Fibroblast of the aortic adventitia (primary cell): Measurements from ENCODE around the gene SEPHS1. TPM values are rescaled to one million over a fixed set of nuclear protein-coding genes. Genes with fewer than 3 reads are reported as not detected.

ENCODE experiments used
- DNase-seq: peaks from one replicate; pipeline ENCODE4 v3.0.0-alpha.2; 2010; ENCODE audit warnings: low read depth
- H3K4me3 ChIP-seq: 2 replicates; pipeline ENCODE4 v1.5.1; 2011; ENCODE audit warnings: low read depth, mild to moderate bottlenecking, control low read depth, low read length, moderate library complexity
- total RNA-seq: library from RNA; depleted of rRNA; stranded (reverse); fragments of >200 nt; gene quantifications from 2 replicates; pipeline ENCODE4 v1.2.3, GENCODE V29; 2012; ENCODE audit warnings: low replicate concordance
- TF ChIP-seq, protein P1 (sequence below): IDR thresholded peaks from 2 replicates; pipeline ENCODE4 v1.5.1; 2011; ENCODE audit warnings: mild to moderate bottlenecking, low read length, control low read depth, inconsistent platforms; ENCODE audit not compliant: insufficient read depth

The SEPHS1 gene
- total RNA-seq, 1 donor = 35.2 TPM

DNA sequence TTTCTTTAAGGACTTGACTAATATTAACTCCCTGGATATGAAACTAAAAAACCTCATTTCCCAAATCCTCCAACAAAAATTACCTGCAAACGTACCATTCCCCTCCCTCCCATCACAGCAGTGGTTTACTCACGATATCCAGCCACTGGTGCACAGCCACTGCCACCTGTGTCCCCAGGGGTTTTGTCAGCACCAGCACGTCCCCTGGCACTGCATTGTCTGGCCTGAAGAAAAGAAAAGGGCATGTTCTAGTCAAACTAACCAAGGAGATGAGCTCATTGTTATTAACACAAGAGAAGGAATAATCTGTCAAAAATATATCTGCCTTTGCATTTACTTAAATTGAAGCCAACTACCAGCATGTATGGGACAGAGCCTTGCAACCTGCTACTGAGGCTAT, 18.5 kb downstream of the SEPHS1 start:
- DNase-seq = no peak
- TF ChIP-seq, protein P1, sequence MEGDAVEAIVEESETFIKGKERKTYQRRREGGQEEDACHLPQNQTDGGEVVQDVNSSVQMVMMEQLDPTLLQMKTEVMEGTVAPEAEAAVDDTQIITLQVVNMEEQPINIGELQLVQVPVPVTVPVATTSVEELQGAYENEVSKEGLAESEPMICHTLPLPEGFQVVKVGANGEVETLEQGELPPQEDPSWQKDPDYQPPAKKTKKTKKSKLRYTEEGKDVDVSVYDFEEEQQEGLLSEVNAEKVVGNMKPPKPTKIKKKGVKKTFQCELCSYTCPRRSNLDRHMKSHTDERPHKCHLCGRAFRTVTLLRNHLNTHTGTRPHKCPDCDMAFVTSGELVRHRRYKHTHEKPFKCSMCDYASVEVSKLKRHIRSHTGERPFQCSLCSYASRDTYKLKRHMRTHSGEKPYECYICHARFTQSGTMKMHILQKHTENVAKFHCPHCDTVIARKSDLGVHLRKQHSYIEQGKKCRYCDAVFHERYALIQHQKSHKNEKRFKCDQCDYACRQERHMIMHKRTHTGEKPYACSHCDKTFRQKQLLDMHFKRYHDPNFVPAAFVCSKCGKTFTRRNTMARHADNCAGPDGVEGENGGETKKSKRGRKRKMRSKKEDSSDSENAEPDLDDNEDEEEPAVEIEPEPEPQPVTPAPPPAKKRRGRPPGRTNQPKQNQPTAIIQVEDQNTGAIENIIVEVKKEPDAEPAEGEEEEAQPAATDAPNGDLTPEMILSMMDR = no peak
- H3K4me3 ChIP-seq = no peak overlapping the region

GRCh38 chr10:13328613-13329012, 19.5 kb downstream of the SEPHS1 start:
- no peak for DNase-seq
- H3K4me3 ChIP-seq = no peak overlapping the region
- TF ChIP-seq, protein P1 = no peak

- H3K4me3 ChIP-seq = no peak overlapping the region
- DNase-seq = no peak
- TF ChIP-seq, protein P1 = no peak
These were observed 20.0 kb downstream of the SEPHS1 start for GRCh38 chr10:13328126-13328525.

- TF ChIP-seq, protein P1 = no peak
These were observed 20.6 kb downstream of the SEPHS1 start for GRCh38 chr10:13327534-13327933.

DNA sequence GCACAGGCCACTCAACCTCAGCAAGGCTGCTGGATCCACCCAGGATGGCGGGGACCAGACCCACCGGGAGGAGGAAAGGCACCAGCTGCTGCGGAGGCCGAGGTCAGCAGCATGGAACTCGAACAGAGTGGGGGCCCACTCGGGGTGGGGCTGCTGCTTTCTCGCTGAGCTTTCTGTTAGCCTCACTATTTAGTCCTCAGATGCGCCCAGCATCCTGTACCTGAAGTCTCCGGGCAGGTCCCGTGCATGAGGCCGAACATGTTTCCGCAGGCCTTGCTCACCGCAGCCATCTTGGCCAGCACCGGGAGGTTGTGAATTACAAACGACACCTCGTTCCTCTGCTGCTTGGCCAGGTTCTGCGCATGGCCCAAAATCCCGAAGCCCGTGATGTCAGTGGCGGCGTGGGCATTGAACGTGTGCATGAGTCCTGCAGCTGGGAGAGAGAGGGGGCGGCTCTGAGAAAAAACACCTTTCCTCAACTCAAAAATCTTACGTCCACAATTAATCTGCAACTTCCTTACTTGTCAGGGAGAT, 25.4 kb downstream of the SEPHS1 start:
- no peak for DNase-seq
- no peak overlapping the region for H3K4me3 ChIP-seq
- TF ChIP-seq, protein P1 = no peak

More at GRCh38 chr10:13327534-13327933, 20.6 kb downstream of the SEPHS1 start:
- no peak for DNase-seq
- H3K4me3 ChIP-seq = no peak overlapping the region

DNA sequence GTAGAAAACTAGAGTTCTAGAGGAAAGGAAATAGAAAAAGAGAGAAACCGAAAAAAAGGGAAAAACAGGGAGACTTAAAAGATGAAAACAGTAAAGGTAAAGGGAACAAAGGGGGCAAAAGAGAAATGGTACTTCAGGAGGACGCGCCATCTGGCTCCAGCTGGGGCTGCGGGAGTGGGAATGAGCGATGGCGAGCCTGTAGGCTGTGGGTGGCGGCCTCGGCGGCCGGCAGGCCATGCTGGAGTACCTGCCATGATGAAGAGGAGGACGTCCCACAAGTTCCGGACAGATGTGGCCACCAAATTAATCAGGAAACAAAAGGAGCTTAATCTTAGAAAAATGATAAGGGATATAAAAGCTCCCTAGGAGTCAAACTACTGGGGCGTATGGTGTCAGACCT, 26.5 kb downstream of the SEPHS1 start:
- TF ChIP-seq, protein P1 = no peak
- DNase-seq = no peak
- H3K4me3 ChIP-seq = no peak overlapping the region

- TF ChIP-seq, protein P1 = no peak
- DNase-seq = no peak
- H3K4me3 ChIP-seq = no peak overlapping the region
These were observed 28.9 kb downstream of the SEPHS1 start for GRCh38 chr10:13319166-13319565.
